Astrocyte (in vitro differentiated cells and primary cell): ENCODE measurements around the gene DCDC2C.

ENCODE experiments used
- EZH2 ChIP-seq: IDR thresholded peaks from 2 replicates; pipeline ENCODE4 v1.6.1; 2012; ENCODE audit warnings: mild to moderate bottlenecking, low read length, inconsistent platforms; ENCODE audit not compliant: insufficient read depth
- TF ChIP-seq, protein P1 (sequence below): IDR thresholded peaks from 2 replicates; pipeline ENCODE4 v1.5.1; 2011; ENCODE audit warnings: low read depth, mild to moderate bottlenecking, inconsistent platforms, low read length, moderate library complexity; ENCODE audit not compliant: insufficient read depth

DNA sequence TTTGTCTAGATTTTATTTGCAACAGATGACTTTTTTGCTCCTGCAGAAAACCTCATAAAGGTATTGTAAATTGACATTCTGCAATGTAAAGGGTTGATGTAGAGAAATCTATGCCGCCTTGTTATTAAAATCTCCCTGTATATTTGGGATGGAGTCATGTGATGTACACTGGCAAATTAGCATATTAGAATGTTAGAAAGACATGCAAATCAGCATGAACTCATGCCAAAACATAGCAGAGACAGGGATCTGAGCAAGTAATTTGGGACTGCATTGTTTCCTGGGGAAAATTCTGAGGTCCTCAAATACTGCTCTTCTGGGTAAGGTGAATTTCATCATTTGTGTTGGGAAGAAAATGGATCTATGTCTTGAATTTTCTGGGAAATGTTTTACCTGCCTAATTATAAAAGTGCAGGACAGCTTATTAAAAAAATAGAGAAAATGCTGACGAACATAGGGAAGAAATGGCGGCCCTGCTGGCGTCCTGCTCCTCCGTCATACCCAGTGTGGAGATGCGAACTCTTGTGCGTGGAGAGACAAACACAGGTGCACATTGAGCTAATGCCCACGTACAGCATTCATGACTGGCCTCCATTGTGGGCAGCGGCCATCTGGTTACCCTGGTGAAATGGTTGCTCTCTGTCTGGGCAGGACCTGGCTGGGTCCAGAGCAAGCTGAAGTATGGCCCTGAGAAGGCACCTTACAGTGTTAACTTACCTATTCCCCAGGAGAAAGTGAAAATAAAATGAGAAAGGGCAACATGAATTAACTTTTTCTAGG lies 29.1 kb upstream of the DCDC2C start:
- TF ChIP-seq, protein P1, sequence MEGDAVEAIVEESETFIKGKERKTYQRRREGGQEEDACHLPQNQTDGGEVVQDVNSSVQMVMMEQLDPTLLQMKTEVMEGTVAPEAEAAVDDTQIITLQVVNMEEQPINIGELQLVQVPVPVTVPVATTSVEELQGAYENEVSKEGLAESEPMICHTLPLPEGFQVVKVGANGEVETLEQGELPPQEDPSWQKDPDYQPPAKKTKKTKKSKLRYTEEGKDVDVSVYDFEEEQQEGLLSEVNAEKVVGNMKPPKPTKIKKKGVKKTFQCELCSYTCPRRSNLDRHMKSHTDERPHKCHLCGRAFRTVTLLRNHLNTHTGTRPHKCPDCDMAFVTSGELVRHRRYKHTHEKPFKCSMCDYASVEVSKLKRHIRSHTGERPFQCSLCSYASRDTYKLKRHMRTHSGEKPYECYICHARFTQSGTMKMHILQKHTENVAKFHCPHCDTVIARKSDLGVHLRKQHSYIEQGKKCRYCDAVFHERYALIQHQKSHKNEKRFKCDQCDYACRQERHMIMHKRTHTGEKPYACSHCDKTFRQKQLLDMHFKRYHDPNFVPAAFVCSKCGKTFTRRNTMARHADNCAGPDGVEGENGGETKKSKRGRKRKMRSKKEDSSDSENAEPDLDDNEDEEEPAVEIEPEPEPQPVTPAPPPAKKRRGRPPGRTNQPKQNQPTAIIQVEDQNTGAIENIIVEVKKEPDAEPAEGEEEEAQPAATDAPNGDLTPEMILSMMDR: no peak
- TF ChIP-seq EZH2: no peak
